ENCODE measurements around the gene TNFAIP2. TPM values are rescaled to one million over a fixed set of nuclear protein-coding genes. Genes with fewer than 3 reads are reported as not detected.
A peak's percentile ranks its signal among the peaks of the same experiment; 100 is the strongest.

Gene TNFAIP2
- total RNA-seq, 1 donor from 2014 or later, result 13.3 TPM

DNA sequence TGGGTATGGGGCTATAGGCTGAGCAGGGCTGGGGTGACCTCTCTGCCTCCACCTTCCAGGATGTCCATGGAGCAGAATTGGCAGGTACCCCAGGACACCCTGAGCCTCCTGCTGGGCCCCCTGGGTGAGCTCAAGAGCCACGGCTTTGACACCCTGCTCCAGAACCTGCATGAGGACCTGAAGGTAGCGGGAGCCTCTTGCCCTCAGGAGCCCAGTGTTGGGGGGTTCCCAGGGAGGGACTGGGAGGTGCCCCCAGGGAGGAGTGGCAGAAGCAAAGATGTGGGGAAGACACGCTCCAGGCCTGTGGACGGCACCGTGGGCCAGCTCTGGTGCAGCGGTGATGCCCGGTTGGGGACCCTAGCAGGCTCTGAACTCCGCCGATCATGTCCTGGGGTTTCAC, 8.3 kb downstream of the TNFAIP2 start:
- Mint-ChIP-seq H3K36me3 (ENCODE audit: low read depth) (no peaks in the 10 kb centered on the region), H3K4me1 (ENCODE audit: low read depth) (peaks cover 40% of the 10 kb centered on the region), H3K27me3 (ENCODE audit: low read depth) (no peaks in the 10 kb centered on the region), H3K9me3 (ENCODE audit: low read depth) (no peaks in the 10 kb centered on the region), H3K27ac (ENCODE audit: unreplicated experiment) (no peak overlapping the region), H3K4me3 (ENCODE audit: unreplicated experiment) (no peak overlapping the region)
- TF ChIP-seq, protein P1, sequence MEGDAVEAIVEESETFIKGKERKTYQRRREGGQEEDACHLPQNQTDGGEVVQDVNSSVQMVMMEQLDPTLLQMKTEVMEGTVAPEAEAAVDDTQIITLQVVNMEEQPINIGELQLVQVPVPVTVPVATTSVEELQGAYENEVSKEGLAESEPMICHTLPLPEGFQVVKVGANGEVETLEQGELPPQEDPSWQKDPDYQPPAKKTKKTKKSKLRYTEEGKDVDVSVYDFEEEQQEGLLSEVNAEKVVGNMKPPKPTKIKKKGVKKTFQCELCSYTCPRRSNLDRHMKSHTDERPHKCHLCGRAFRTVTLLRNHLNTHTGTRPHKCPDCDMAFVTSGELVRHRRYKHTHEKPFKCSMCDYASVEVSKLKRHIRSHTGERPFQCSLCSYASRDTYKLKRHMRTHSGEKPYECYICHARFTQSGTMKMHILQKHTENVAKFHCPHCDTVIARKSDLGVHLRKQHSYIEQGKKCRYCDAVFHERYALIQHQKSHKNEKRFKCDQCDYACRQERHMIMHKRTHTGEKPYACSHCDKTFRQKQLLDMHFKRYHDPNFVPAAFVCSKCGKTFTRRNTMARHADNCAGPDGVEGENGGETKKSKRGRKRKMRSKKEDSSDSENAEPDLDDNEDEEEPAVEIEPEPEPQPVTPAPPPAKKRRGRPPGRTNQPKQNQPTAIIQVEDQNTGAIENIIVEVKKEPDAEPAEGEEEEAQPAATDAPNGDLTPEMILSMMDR (IDR thresholded peaks at IDR 0.05), result no peak
- no peak for DNase-seq (ENCODE audit: low spot score)

DNA sequence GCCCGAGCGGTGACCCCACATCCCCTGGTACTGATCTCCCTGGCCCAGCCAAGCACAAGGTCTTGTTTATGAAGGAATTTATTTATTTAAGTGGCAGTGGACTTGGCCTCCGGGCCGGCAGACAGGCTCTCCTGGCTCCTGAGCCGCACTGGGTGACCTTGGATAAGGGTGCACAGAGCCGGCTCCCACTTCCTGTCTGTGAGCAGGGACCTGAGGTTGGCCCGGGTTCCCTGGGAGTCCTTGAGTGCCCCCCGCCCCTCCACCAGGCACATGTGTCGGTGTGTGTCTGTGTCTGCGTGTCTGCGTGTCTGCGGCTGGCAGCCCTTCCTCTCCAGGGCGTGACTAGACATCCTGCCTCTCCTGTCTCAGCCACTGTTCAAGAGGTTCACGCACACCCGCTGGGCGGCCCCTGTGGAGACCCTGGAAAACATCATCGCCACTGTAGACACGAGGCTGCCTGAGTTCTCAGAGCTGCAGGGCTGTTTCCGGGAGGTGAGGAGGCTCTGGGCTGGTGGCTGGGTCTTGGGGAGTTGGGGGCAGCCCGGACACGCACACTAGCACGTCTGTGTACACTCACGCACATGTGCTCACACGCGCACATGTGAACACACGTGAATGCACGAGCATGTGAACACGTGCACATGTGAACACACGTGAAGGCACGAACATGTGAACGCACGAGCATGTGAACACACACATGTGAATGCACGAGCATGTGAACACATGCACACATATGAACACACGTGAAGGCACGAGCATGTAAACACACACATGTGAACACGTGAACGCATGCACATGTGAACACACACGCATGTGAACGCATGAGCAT, 9.3 kb downstream of the TNFAIP2 start:
- no peaks in the 10 kb centered on the region for H3K9me3 Mint-ChIP-seq (ENCODE audit: low read depth)
- H3K4me3 Mint-ChIP-seq (ENCODE audit: unreplicated experiment), result no peak overlapping the region
- no peaks in the 10 kb centered on the region for H3K36me3 Mint-ChIP-seq (ENCODE audit: low read depth)
- TF ChIP-seq, protein P1 (IDR thresholded peaks at IDR 0.05), result no peak
- H3K27me3 Mint-ChIP-seq (ENCODE audit: low read depth), result no peaks in the 10 kb centered on the region
- H3K27ac Mint-ChIP-seq (ENCODE audit: unreplicated experiment), result peak overlapping the region; percentile 73
- H3K4me1 Mint-ChIP-seq (ENCODE audit: low read depth), result peaks cover 46% of the 10 kb centered on the region
- peak; percentile 90 for DNase-seq (ENCODE audit: low spot score)

DNA sequence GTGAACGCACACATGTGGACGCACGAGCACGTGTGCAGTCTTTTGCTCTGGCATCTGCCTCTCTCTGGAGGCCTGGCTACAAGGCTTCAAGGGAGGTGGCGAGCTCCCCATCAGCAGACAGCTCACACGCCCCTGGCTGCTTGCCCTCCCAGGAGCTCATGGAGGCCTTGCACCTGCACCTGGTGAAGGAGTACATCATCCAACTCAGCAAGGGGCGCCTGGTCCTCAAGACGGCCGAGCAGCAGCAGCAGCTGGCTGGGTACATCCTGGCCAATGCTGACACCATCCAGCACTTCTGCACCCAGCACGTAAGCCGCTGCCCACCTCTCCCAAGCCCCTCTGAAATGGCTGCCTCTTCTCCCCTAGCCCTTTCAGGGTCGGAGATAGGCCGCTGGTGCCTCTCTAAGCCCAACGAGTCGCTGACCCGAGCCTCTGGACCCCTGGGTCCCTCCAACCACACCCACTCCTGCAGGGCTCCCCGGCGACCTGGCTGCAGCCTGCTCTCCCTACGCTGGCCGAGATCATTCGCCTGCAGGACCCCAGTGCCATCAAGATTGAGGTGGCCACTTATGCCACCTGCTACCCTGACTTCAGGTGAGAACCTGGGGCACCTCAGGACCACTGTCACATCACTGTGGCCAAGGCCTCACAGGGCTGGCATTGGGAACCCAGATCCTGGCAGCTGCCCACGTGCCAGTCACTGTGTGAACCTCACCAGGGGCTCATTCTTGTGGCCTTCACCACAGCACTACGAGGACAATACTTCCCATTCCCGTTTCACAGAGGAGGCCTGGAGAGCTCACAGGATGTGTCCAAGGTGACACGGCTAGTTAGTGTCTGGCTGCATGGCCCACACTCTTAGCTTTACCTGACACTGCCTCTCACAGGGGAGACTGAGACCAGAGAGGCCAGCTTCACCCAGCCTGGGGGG, 10.2 kb downstream of the TNFAIP2 start:
- no peak for DNase-seq (ENCODE audit: low spot score)
- Mint-ChIP-seq H3K36me3 (ENCODE audit: low read depth) (no peaks in the 10 kb centered on the region), H3K4me3 (ENCODE audit: unreplicated experiment) (no peak overlapping the region), H3K9me3 (ENCODE audit: low read depth) (no peaks in the 10 kb centered on the region), H3K4me1 (ENCODE audit: low read depth) (peaks cover 44% of the 10 kb centered on the region), H3K27ac (ENCODE audit: unreplicated experiment) (no peak overlapping the region), H3K27me3 (ENCODE audit: low read depth) (no peaks in the 10 kb centered on the region)
- TF ChIP-seq, protein P1 (IDR thresholded peaks at IDR 0.05), result no peak

DNA sequence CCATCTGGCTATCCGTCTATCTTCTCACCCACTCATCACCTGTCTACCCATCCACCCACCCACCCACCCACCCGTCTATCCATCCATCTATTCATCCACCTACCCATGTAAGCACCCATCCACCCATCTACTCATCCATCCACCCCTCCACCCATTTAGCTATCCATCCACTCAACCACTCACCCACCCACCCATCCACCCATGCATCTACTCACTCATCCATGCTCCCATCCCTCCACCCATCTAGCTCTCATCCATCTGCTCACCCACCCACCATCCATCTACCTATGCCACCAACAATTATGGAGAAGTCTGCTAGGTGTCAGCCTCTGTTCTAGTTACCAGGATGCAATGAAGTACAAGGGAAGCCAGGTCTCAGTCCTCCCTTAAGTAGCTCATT, 11.1 kb downstream of the TNFAIP2 start:
- Mint-ChIP-seq H3K4me1 (ENCODE audit: low read depth) (peaks cover 35% of the 10 kb centered on the region), H3K4me3 (ENCODE audit: unreplicated experiment) (no peak overlapping the region), H3K27me3 (ENCODE audit: low read depth) (peaks cover 2% of the 10 kb centered on the region), H3K9me3 (ENCODE audit: low read depth) (no peaks in the 10 kb centered on the region), H3K36me3 (ENCODE audit: low read depth) (no peaks in the 10 kb centered on the region), H3K27ac (ENCODE audit: unreplicated experiment) (no peak overlapping the region)
- no peak for DNase-seq (ENCODE audit: low spot score)
- TF ChIP-seq, protein P1 (IDR thresholded peaks at IDR 0.05), result no peak

DNA sequence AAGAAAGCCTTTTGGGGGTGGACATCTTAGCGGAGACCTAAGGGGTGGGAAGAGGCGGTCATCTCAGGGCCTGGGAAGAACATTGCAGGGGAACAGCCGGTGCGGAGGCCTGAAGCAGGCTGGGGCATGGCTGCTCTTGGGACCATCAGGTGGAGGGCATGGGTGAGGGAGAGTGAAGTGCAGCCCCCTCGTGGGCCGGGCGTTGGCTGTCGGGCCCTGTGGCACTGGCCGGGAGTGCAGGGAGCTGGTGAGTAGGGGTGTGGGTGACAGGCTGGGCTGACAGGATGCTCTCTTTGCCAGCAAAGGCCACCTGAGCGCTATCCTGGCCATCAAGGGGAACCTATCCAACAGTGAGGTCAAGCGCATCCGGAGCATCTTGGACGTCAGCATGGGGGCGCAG, 11.7 kb downstream of the TNFAIP2 start:
- Mint-ChIP-seq H3K4me3 (ENCODE audit: unreplicated experiment) (no peak overlapping the region), H3K27me3 (ENCODE audit: low read depth) (peaks cover 5% of the 10 kb centered on the region), H3K27ac (ENCODE audit: unreplicated experiment) (no peak overlapping the region), H3K9me3 (ENCODE audit: low read depth) (no peaks in the 10 kb centered on the region), H3K36me3 (ENCODE audit: low read depth) (no peaks in the 10 kb centered on the region), H3K4me1 (ENCODE audit: low read depth) (peaks cover 32% of the 10 kb centered on the region)
- DNase-seq (ENCODE audit: low spot score), result peak; percentile 86
- TF ChIP-seq, protein P1 (IDR thresholded peaks at IDR 0.05), result no peak

Data from chondrocyte (in vitro differentiated cells).